Measurements from ENCODE around the gene PRMT1.
A peak's percentile ranks its signal among the peaks of the same experiment; 100 is the strongest.

PRMT1 gene

DNA sequence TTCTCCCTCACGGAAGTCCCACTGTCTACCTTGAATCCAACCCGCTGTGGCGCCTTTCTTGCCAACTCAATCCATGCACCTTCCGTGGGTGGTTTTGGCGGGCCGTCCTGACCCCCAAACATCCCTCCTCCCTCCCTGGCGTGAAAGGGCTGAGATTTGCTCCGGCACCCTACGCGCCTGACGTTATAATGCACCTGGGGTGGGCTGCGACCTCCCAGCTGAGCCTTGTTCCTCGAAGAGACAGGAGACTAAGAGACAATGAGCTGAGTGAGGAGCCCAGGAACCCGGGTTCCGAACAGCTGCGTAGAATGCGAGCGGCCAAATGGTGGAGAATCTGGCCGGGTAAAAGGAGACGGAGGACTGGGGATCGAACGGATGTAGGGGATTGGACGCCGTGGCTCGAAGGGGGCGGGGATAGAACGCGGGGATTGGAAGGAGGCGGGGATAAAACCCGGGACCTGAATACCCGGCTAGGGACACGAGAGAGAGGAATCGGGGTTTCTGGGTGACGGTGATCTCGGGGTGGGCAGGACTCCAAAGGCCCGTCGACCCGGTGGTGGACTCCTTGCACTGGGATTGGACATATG, 13.7 kb downstream of the PRMT1 start, which contains the start of gene CPT1C:
CPT1C (plus strand) TSS at position 461 of the 587 bp plus-strand sequence. CDS start 1,137 bp downstream, outside the sequence.
- Histone ChIP-seq H3K36me3 (peaks cover 27% of the 10 kb centered on the region), H3K9me3 (ENCODE audit: severe bottlenecking) (no peaks in the 10 kb centered on the region), H3K27me3 (ENCODE audit: insufficient read depth, low read depth, severe bottlenecking) (no peaks in the 10 kb centered on the region), H3K4me3 (ENCODE audit: low read depth, low read length) (peak within 1 kb of the TSS; percentile 55), H3K27ac (peak within 1 kb of the TSS; percentile 91)
- TF ChIP-seq, protein P1, sequence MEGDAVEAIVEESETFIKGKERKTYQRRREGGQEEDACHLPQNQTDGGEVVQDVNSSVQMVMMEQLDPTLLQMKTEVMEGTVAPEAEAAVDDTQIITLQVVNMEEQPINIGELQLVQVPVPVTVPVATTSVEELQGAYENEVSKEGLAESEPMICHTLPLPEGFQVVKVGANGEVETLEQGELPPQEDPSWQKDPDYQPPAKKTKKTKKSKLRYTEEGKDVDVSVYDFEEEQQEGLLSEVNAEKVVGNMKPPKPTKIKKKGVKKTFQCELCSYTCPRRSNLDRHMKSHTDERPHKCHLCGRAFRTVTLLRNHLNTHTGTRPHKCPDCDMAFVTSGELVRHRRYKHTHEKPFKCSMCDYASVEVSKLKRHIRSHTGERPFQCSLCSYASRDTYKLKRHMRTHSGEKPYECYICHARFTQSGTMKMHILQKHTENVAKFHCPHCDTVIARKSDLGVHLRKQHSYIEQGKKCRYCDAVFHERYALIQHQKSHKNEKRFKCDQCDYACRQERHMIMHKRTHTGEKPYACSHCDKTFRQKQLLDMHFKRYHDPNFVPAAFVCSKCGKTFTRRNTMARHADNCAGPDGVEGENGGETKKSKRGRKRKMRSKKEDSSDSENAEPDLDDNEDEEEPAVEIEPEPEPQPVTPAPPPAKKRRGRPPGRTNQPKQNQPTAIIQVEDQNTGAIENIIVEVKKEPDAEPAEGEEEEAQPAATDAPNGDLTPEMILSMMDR (IDR thresholded peaks at IDR 0.05; ENCODE audit: low read depth, low read length): no peak
- DNase-seq: peak; percentile 95

DNA sequence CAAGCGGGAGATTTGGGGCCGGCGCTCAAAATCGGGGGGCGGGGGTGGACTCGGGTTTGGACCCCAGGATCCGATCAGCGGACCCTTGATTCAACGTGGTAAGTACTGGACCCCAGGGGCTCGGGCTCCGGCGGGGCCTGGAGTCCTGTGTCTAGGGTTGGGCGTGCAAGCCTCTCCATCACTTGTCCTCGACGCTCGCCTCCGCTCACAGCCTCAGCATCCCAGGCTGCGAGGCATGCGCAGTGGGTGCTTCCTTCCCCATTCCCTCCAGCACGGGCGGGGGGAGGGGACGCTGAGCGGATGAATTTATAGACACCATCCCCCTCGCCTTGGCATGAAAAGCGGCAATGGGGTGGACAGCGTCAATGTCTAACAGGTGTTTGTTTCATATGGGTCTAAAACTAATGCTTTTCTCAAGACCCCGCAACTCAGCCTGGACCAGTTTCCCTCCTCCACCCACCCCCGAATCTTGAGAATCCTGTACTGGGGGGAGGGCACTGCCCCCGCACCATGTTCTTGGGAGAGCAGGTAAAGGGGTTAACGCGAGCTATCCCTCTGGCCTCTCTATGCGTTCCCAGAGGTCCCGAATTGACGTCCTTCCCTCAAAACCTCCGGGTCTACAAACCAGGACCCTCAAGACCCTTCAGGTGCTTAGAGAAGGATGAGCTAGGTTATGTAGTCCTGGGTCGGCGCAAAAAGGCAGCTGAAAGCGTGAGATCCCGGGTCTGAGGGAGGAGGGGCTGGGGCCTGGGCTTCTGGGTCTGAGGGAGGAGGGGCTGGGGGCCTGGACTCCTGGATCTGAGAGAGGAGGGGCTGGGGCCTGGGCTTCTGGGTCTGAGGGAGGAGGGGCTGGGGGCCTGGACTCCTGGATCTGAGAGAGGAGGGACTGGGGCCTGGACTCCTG, 14.4 kb downstream of the PRMT1 start:
- peaks cover 21% of the 10 kb centered on the region; the same call in 1 of the 2 replicates for H3K36me3 ChIP-seq
- TF ChIP-seq, protein P1 (IDR thresholded peaks at IDR 0.05; ENCODE audit: low read depth, low read length): no peak
- DNase-seq: peak; percentile 90
- H3K27me3 ChIP-seq (ENCODE audit: insufficient read depth, low read depth, severe bottlenecking): no peaks in the 10 kb centered on the region
- H3K27ac ChIP-seq: peak overlapping the region; percentile 91
- no peaks in the 10 kb centered on the region for H3K9me3 ChIP-seq (ENCODE audit: severe bottlenecking)
- H3K4me3 ChIP-seq (ENCODE audit: low read depth, low read length): peak overlapping the region; percentile 55

DNA sequence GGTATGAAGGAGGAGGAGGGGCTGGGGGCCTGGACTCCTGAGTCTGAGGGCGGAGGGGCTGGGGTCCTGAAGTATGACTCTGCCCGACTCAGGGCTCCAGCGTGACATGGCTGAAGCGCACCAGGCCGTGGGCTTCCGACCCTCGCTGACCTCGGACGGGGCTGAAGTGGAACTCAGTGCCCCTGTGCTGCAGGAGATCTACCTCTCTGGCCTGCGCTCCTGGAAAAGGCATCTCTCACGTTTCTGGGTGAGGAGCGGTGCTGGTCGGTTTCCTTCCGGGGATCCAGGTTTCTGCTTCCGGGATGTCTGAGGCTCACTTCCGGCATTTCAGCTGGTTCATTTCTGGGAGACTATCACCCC, 15.1 kb downstream of the PRMT1 start:
- Histone ChIP-seq H3K9me3 (ENCODE audit: severe bottlenecking) (no peaks in the 10 kb centered on the region), H3K27ac (no peak overlapping the region), H3K27me3 (ENCODE audit: insufficient read depth, low read depth, severe bottlenecking) (no peaks in the 10 kb centered on the region), H3K4me3 (ENCODE audit: low read depth, low read length) (peak overlapping the region; percentile 55), H3K36me3 (peaks cover 23% of the 10 kb centered on the region)
- TF ChIP-seq, protein P1 (IDR thresholded peaks at IDR 0.05; ENCODE audit: low read depth, low read length): no peak
- DNase-seq: no peak

DNA sequence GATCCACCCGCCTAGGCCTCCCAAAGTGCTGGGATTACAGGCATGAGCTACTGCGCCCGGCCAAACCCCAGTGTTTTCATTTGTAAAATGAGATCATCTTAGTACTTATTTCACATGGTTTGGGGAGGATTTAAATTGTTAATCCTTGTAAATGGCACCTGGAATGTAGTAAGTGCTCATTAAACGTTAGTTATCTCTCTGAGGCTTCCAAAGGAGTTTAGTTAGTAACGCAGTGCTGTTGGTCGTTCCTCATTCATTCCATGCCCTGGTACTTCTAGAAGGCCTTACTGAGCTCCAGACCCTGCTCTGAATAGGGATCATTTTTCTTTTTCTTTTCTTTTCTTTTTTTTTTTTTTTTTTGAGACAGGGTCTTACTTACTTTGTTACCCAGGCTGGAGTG, 19.0 kb downstream of the PRMT1 start:
- DNase-seq: no peak
- Histone ChIP-seq H3K27me3 (ENCODE audit: insufficient read depth, low read depth, severe bottlenecking) (no peaks in the 10 kb centered on the region), H3K27ac (no peak overlapping the region), H3K36me3 (peaks cover 32% of the 10 kb centered on the region), H3K4me3 (ENCODE audit: low read depth, low read length) (no peak overlapping the region), H3K9me3 (ENCODE audit: severe bottlenecking) (no peaks in the 10 kb centered on the region)
- TF ChIP-seq, protein P1 (IDR thresholded peaks at IDR 0.05; ENCODE audit: low read depth, low read length): no peak

DNA sequence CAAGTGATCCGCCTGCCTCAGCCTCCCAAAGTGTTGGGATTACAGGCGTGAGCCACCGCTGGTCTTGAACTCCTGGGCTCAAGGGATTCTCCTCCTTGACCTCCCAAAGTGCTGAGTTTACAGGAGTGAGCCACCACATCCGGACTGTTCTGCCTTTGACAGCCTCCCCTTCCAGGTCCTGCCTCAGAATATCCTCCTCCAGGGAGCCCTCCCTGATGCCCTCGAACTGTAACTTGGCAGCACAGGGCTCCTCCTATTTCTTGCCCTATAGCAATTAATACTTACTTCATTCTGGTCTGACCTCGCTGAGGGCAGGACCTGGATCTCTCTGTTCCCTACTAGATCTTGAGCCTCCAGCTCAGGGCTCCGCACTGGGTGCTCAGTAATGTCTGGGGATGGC, 19.8 kb downstream of the PRMT1 start:
- no peak overlapping the region for H3K4me3 ChIP-seq (ENCODE audit: low read depth, low read length)
- no peak for DNase-seq
- no peak overlapping the region for H3K27ac ChIP-seq
- TF ChIP-seq, protein P1 (IDR thresholded peaks at IDR 0.05; ENCODE audit: low read depth, low read length): no peak
- H3K36me3 ChIP-seq: peaks cover 32% of the 10 kb centered on the region
- no peaks in the 10 kb centered on the region for H3K27me3 ChIP-seq (ENCODE audit: insufficient read depth, low read depth, severe bottlenecking)
- H3K9me3 ChIP-seq (ENCODE audit: severe bottlenecking): no peaks in the 10 kb centered on the region
